Measurements from ENCODE around the gene BRD1. TPM values are rescaled to one million over a fixed set of nuclear protein-coding genes. Genes with fewer than 3 reads are reported as not detected.

BRD1 gene
- total RNA-seq, 2 donors from 2014 or later, result 32.1 to 61.5 TPM

DNA sequence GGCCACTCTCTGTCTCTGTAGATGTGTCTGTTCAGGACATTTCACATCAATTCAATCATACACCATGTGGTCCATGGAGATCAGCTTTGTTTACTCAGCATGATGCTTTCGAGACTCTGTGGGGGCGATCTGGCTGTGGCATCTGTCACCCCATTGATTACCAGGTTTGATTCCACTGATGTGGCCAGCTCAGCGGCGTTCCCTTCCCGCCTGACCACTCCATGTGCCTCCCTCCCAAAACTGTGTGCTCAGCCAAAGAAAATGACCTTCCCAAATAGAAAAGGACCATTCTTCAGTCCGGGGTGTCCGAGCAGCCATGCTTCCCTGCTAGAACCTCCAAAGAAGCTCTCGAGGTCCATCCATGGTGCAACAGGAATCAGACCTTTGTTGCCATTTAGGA is 89.1 kb downstream of the BRD1 start:
- H3K27me3 ChIP-seq (replicated peaks; ENCODE audit: insufficient read depth), result no peaks in the 10 kb centered on the region
- H3K36me3 ChIP-seq, result no peaks in the 10 kb centered on the region
- H3K4me3 ChIP-seq, result no peak overlapping the region
- peaks cover 7% of the 10 kb centered on the region for H3K9me3 ChIP-seq
- no peak overlapping the region for H3K27ac ChIP-seq
- no peaks in the 10 kb centered on the region for H3K4me1 ChIP-seq (ENCODE audit: control insufficient read depth in 1 of 2, low read depth in 2 of 2)
- ATAC-seq (ENCODE audit: insufficient number of reproducible peaks, low FRiP score, low read depth), result no peak
- TF ChIP-seq, protein P1, sequence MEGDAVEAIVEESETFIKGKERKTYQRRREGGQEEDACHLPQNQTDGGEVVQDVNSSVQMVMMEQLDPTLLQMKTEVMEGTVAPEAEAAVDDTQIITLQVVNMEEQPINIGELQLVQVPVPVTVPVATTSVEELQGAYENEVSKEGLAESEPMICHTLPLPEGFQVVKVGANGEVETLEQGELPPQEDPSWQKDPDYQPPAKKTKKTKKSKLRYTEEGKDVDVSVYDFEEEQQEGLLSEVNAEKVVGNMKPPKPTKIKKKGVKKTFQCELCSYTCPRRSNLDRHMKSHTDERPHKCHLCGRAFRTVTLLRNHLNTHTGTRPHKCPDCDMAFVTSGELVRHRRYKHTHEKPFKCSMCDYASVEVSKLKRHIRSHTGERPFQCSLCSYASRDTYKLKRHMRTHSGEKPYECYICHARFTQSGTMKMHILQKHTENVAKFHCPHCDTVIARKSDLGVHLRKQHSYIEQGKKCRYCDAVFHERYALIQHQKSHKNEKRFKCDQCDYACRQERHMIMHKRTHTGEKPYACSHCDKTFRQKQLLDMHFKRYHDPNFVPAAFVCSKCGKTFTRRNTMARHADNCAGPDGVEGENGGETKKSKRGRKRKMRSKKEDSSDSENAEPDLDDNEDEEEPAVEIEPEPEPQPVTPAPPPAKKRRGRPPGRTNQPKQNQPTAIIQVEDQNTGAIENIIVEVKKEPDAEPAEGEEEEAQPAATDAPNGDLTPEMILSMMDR (IDR thresholded peaks at IDR 0.05), result no peak
- no peak for DNase-seq (ENCODE audit: low spot score)

DNA sequence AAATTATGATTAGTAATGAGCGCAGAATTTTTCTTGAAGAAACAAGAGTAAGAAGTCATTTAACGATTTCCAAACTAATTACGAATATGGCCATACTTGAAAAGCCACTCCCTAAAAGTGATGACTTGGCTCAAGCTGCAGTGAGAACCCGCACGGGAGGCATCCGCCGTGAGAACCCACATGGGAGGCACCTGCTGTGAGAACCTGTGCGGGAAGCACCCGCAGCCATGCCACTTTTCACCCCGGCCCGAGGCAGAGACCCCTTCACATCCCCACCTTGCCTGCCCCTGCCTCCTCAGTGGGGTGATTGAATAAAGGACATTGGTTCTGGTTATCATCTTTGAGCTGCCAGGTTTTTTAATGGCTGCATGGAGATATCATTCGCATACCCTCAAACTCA is 89.7 kb downstream of the BRD1 start:
- peaks cover 2% of the 10 kb centered on the region for H3K9me3 ChIP-seq
- H3K4me3 ChIP-seq, result no peak overlapping the region
- no peaks in the 10 kb centered on the region for H3K4me1 ChIP-seq (ENCODE audit: control insufficient read depth in 1 of 2, low read depth in 2 of 2)
- H3K36me3 ChIP-seq, result no peaks in the 10 kb centered on the region
- H3K27ac ChIP-seq, result no peak overlapping the region
- H3K27me3 ChIP-seq (replicated peaks; ENCODE audit: insufficient read depth), result no peaks in the 10 kb centered on the region
- TF ChIP-seq, protein P1 (IDR thresholded peaks at IDR 0.05), result no peak
- no peak for DNase-seq (ENCODE audit: low spot score)
- ATAC-seq (ENCODE audit: insufficient number of reproducible peaks, low FRiP score, low read depth), result no peak

DNA sequence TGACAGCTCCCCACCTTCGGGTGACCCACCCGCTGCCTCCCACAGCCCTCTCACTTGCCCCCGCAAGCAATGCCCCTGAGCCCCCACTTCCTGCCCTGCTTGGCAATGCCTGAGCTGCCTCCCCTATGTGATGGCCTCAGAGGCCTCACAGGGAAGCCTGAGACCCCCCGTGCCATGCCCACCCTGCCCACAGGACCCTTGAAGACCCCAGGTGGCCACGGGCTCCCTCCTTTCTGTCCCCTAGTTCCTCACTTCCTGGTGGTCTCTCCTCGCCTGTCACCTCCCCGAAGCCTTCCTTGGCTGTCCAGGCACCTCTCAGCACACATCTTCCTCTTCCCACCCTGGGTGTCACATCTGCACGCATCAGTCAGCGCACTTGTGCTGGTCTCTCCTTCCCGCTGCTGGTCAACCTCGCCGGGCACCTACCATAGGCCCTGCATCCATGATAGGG is 90.5 kb downstream of the BRD1 start:
- Histone ChIP-seq H3K36me3 (no peaks in the 10 kb centered on the region), H3K9me3 (no peaks in the 10 kb centered on the region), H3K4me1 (ENCODE audit: control insufficient read depth in 1 of 2, low read depth in 2 of 2) (no peaks in the 10 kb centered on the region), H3K4me3 (no peak overlapping the region), H3K27me3 (replicated peaks; ENCODE audit: insufficient read depth) (no peaks in the 10 kb centered on the region), H3K27ac (no peak overlapping the region)
- ATAC-seq (ENCODE audit: insufficient number of reproducible peaks, low FRiP score, low read depth) (no peak), DNase-seq (ENCODE audit: low spot score) (no peak)
- TF ChIP-seq, protein P1 (IDR thresholded peaks at IDR 0.05), result no peak

DNA sequence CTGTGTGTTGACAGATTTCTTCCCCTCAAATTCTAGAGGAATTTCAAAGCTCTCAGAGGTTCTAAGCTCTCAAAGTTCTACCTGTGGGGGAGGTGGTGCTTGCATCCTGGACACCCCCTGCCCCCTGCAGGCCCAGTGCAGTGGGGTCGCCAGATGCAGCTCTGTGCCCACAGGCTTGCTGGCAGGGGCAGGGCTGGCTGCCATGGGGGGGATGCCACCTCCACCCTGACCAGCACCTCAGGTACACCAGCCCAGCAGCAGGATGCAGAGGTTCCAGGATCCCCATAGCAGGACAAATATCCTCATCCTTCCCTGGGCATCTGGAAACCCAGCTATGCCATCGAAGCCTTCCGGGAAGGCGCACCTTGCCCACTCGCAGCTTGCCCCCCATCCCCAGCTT is 91.1 kb downstream of the BRD1 start:
- TF ChIP-seq, protein P1 (IDR thresholded peaks at IDR 0.05), result no peak
- H3K36me3 ChIP-seq, result no peaks in the 10 kb centered on the region
- DNase-seq (ENCODE audit: low spot score) (no peak), ATAC-seq (ENCODE audit: insufficient number of reproducible peaks, low FRiP score, low read depth) (no peak)
- H3K4me1 ChIP-seq (ENCODE audit: control insufficient read depth in 1 of 2, low read depth in 2 of 2), result no peaks in the 10 kb centered on the region
- no peaks in the 10 kb centered on the region for H3K27me3 ChIP-seq (replicated peaks; ENCODE audit: insufficient read depth)
- H3K9me3 ChIP-seq, result no peaks in the 10 kb centered on the region
- no peak overlapping the region for H3K27ac ChIP-seq
- H3K4me3 ChIP-seq, result no peak overlapping the region

DNA sequence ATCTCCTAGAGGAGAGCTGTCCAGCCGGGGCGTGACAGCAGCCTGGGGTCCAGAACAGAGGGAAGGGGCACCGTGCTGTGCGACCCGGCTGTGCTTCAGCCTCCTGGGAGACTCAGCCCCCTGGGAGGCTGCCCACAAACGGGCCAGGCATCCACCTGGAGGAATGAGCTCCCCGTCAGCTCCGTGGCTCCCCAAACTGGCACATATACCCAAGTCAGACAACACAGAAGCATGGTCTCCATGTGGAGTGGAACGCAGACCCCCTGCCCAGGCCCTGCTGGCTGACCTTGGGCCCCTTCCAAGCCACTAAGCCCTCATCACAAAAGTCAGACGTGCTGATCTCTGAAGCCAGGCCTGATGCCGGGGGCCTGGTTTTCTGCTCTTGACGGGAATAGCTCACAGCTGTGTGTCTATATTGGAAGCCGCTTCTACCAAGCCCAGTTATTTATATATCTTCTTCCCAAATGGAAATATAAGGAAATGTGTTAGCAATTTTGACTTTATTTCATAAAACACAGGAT is 91.7 kb downstream of the BRD1 start:
- H3K27ac ChIP-seq, result no peak overlapping the region
- DNase-seq (ENCODE audit: low spot score) (no peak), ATAC-seq (ENCODE audit: insufficient number of reproducible peaks, low FRiP score, low read depth) (no peak)
- no peaks in the 10 kb centered on the region for H3K4me1 ChIP-seq (ENCODE audit: control insufficient read depth in 1 of 2, low read depth in 2 of 2)
- H3K4me3 ChIP-seq, result no peak overlapping the region
- no peaks in the 10 kb centered on the region for H3K27me3 ChIP-seq (replicated peaks; ENCODE audit: insufficient read depth)
- H3K9me3 ChIP-seq, result no peaks in the 10 kb centered on the region
- TF ChIP-seq, protein P1 (IDR thresholded peaks at IDR 0.05), result no peak
- no peaks in the 10 kb centered on the region for H3K36me3 ChIP-seq
